TTC549 (cell line): ENCODE results near the gene PLXNA4.

Experiments used
- FAIRE-seq: peaks from 2 replicates; lab custom pipeline; 2012; peaks lifted over from hg19 to GRCh38; lab: Jason Lieb, UNC

The PLXNA4 gene

DNA sequence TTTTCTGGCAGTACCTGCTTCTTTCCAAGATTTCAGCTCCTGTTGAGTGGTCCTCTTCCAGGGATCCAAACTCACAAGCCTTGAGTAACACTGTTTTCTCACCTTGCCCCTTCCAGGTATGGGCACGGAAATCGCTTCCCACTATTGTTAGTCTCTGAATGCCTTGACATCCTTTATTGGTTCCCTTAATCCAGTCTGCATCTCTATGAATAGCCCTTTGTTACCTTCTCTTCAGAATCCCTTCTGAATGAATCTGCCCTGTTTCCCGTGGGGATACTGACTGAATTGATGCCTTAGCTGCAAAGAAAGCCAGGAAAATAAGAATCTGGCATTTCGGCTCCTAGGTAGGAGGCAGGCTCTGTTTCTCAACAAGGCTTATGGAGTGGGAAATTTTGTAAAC lies 467.7 kb downstream of the PLXNA4 start:
- no peak for FAIRE-seq

DNA sequence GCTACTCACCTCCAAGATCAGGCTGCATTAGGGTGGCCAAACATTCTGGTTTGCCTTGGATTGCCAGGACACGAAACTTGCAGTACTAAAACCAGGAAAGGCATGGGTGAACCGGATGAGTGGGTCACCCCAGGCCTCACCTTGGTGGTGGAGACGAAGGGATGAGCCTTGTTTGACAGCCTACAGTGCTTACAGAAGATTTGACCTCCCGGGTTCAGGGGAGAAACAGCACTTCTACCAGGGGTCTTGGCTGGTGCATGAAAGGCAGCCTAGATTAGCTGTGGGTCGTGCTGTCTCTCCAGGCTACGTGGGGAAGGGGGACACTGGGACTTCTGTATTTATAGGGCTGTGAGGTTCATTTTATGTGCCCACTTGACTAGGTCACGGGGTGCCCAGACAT lies 469.8 kb downstream of the PLXNA4 start:
- no peak for FAIRE-seq

DNA sequence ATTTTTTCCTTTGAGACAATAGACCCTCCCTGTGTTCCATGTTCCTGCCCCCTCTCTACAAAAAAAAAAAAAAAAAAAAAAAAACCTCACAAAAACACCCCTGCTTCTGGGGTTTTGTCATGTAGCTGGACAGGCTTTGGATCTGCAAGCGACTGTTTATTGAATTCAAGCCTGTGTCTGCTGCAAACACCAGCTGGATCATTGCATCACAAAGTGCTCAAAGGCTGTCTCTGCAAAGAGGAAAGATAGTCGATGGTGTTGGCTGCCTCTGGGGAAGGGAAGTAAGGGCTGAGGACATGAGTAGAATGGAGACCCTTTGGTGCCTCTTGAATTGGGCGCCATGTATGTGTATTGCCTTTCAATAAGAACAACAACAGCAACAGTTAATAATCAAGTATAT lies 471.2 kb downstream of the PLXNA4 start:
- FAIRE-seq, result no peak

- no peak for FAIRE-seq
Observed at GRCh38 chr7:132103718-132104117, 472.6 kb downstream of the PLXNA4 start.

DNA sequence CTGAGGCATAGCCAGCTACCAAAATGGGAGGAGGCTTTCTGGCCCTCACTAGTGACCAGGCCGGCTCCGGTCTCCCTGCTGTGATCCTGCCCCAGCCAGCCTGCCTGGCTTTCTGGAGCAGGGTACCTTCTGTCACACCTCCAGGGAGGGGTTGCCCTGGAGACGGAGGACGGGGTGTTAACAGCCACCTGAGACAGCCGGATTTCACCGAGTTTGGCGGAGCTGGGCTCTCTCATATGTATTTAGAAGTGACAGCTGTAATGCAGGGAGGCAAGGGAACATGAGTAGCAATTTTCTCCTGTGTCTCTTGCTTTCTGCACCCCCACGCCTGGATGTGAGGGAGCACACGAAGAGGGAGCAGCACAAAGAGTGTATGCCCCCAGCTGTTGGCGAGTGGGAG lies 473.3 kb downstream of the PLXNA4 start:
- FAIRE-seq, result no peak

GRCh38 chr7:132102391-132102790 lies 473.9 kb downstream of the PLXNA4 start:
- FAIRE-seq, result no peak

DNA sequence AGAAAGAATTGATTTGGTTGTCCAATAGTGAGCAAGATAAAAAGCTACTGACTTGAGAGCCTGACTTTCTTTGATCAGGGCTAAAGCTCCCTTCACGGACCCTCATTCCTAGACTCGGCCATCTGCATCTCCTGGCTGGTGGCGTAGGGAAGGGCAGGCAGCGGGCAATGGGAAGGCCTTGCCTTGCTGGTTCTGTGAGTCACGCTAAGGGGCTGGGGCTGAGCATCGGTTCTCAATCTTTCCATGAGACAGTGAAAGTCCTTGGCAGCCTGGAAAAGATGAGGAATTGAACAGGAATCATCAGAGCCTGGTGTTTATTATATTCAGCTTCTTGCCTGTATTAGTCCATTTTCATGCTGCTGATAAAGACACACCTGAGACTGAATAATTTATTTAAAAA lies 475.3 kb downstream of the PLXNA4 start:
- FAIRE-seq, result no peak

DNA sequence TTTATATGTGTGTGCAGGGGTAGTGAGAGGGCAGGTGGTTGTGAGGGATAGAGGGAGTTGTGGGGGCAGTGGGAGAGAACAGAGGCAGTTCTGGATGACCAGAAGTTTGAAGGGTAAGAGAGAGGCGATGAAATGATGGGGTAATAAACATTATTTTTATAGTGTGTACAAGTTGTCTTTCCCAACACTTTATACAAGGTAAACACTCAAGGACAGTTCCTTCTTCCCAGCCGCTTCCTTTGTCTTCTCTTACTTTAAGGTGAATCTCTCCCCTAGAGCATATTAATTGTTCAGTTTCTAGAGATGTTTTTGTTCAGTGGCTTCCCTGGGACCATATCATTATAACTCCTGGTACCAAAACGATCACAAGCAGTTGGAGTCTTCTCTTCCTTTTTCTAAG lies 475.8 kb downstream of the PLXNA4 start:
- FAIRE-seq, result no peak

DNA sequence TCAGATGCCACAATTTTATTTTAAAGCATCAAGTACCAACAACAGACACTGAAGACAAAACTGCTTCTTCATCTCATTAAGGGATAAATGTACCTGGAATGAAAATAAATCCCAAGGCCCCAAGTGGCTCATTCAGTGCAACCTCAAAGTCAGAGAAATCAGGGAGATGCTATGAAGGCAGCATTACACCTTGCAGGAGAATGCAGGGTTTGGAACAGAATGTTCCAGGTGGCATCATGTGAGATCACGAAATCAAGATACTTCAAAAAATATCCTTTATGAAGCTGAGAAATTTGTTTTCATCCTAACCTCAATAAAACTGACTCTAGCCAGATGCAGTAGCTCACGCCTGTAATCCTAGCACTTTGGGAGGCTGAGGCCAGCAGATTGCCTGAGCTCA lies 477.1 kb downstream of the PLXNA4 start:
- FAIRE-seq, result no peak

GRCh38 chr7:132098327-132098726 lies 477.9 kb downstream of the PLXNA4 start:
- FAIRE-seq, result no peak

- FAIRE-seq, result no peak
Observed at GRCh38 chr7:132097550-132098134, 478.6 kb downstream of the PLXNA4 start.

- FAIRE-seq, result no peak
Observed at GRCh38 chr7:132095111-132095765, 481.0 kb downstream of the PLXNA4 start.

- FAIRE-seq, result no peak
Observed at GRCh38 chr7:132092106-132092505, 484.2 kb downstream of the PLXNA4 start.

GRCh38 chr7:132091706-132092105 lies 484.6 kb downstream of the PLXNA4 start:
- no peak for FAIRE-seq

DNA sequence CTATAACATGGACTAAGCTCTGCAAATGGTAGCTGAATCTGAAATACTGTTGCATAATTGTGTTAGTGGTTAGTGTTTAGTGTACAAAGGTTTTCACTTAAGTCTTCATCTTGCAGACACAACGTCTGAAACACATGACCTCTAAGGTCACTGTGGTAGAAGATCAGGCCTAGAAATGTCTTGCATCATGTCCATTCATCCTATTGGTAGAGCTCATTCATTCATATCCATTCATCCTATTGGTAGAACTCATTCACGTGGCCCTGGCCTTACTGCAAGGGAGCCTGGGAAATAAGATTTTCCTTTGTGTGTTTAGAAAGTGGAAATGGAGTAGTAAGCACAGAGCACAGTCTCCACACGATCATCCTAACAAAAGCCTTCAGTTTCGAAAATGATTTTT lies 485.8 kb downstream of the PLXNA4 start:
- no peak for FAIRE-seq

- FAIRE-seq, result no peak
Observed at GRCh38 chr7:132089356-132089755, 486.9 kb downstream of the PLXNA4 start.

- no peak for FAIRE-seq
Observed at GRCh38 chr7:132087421-132087820, 488.8 kb downstream of the PLXNA4 start.

DNA sequence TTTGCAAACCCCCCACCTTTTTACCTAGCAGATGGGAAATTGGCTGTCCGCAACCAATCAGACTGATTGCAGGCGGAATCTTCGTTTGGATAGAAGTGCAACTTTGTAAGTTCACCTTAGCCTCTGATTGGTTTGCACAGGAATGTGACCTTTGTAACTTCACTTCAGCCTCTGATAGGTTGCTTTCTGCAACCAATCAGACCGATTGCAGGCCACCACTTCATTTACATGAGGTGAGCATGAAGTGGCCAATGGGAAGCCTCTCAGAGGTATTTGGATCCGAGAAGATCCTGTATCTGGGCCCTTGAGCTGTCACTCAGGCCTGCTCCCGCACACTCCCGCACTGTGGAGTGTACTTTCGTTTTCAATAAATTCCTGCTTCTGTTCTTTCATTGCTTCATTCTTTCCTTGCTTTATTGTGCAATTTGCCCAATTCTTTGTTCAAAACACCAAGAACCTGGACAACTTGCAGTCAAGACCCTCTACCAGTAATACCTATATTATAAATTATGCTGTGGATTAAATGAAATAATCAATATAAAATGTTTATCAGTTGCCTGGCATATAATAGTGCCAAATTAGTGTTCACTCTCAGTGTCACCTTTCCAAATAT lies 491.4 kb downstream of the PLXNA4 start:
- FAIRE-seq, result no peak

GRCh38 chr7:132083537-132084123 lies 492.6 kb downstream of the PLXNA4 start:
- FAIRE-seq, result no peak

GRCh38 chr7:132083126-132083525 lies 493.1 kb downstream of the PLXNA4 start:
- FAIRE-seq, result no peak

GRCh38 chr7:132082394-132082793 lies 493.9 kb downstream of the PLXNA4 start:
- FAIRE-seq, result no peak

DNA sequence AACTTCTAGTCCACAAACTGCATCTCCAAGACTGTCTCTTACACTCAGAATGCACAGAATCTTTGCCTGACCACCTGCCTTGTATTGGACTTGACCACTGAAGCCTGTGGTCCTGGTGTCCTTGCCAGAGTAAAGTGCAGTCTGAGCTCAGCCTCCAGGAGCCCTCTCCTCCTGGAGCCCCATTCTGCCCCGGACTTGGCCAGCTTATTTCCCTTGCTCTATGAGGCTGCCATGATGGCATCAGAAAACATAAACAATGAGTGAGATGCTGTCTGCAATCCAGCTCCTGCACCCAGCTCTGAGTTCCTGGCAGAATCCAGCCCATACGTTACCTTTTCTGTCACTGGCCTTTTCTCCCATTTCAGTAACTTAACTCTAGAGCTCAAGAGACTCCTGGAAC lies 494.6 kb downstream of the PLXNA4 start:
- FAIRE-seq, result no peak

GRCh38 chr7:132080967-132081668 lies 495.2 kb downstream of the PLXNA4 start:
- FAIRE-seq, result no peak
